HG02870 (cell line): ENCODE results near the gene GNAI2.

Experiments
- ATAC-seq: cut with Tn5 transposase; IDR thresholded peaks from one replicate; pipeline ENCODE4 v1.9.1; 2021; ENCODE audit warnings: mild to moderate bottlenecking, moderate library complexity; ENCODE audit not compliant: unreplicated experiment

The GNAI2 gene

DNA sequence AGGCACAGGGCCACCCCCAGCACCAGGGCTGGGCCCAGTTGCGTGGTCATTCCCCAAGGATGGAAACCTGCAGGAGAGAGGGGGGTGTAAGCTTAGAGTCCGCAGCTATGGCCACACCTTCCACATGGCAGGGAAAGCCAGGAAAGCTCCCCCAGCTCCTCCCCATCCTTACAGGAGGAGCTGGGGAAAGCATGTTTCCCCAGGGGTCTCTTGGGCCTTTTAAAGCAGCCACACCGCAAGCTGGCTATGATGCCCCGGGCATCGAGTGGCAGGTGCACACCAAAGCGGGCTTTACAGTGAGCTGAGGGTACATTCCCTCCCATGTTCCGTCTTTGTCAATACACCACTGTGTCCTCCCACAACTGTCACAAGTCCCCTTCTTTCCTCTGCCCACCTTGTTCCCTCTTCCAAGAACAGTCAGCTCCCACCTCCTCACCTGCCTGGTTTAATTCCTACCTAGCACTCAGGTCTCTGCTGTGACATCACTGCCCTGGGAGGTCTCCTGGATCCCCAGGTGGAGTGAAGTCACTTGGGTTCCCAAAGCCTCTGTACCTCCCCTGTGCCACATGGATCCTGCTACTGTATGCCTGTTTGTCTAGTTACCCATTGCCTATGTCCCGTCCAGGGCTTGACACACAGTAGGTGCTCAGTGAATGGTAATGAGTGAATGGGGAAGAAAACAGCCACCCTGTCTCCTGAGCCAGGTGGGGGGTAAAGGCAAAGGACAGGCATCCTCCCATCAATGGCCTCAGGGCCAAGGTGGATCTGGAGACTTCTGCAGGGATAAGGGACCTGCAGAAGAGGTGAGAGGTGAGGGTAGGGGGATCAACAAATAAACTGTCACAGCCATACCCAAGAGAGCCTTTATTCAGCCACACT, 59.8 kb downstream of the GNAI2 start:
- ATAC-seq = no peak

DNA sequence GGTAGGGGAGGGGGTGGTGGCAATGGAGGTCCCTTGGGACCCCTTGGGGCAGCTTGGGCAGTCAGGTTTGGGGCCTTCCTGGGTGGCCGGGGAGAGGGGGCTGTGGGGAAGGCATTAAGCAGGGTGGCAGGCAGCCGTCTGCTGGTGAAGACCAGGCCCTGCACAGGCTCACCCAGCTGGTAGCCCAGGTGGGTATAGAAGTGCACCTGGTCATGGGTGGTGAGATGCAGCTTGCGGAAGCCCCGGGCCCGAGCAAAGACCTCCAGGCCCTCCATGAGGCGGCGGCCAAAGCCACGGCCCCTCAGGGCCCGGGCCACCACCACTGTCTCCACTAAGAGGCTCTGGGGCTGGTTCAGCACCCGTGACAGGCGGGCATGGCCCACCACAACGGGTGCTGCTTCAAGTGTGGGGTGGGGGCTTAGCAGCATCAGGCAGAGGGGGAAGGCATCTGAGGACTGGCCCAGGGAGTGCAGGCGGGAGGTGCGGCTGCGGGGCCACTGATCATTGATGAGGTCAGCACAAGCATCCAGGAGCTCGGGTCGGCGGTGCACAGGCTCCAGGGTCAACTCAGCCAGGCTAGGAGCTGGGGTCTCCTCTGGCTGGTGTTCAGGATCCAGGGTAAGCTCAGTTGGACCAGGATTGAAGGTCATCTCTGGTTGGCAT, 60.8 kb downstream of the GNAI2 start:
- ATAC-seq = no peak

DNA sequence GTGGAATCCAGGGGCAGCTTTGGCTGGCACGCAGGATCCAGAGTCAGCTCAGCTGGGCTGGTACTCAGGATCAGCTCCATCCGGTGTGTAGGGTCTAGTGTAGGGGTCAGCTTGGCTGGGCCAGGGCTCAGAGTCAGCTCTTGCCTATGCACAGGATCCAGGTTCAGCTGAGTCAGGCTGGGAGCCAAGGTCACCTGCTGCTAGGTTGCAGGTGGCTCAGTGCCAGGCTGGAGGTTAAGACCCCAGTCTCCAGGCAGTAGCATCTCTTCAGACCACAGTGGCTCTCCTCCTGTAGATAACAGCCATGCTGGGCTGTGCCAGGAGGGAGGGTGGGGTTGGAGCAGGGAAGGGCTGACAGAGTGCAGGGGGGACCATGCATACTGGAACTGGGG, 61.4 kb downstream of the GNAI2 start:
- no peak for ATAC-seq

DNA sequence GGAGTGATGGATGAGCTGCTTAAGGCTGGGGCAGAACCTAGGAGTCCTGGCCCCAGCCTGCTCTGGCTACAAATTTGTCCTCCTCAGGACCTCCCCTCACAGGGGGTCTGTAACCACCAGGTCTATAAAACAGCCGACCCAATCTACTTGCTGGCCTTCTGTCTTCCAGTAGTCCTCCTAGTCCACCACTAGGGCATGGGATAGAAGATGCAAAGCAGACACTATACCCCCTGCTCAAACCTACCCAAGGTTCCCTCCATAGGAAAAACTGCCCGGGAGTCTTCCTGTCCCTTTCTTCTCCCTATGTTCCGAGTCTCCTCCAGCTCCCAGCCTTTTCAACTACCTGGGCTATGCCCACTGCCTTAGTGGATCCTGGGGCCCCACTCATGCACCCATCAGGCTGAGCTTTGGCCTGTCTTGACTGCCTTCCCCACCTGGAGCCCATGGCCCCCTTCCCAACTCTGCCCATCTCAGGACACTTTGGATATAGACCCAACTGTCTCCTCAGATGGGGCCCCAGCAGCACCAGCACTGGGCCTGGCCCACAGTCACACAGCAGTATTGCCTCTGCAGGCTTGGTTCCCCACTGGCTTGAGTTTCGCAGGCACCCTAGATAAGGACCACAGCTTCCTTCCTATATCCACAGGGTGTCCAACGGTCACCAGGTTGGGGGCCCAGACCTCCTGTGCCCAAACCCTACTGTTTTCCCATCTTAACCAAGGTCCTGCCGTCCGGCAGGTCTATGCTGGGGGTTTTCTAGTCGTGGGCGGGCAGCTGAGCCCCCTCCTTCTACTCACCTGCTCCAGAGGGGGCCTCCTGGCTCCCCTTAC, 62.1 kb downstream of the GNAI2 start:
- no peak for ATAC-seq

DNA sequence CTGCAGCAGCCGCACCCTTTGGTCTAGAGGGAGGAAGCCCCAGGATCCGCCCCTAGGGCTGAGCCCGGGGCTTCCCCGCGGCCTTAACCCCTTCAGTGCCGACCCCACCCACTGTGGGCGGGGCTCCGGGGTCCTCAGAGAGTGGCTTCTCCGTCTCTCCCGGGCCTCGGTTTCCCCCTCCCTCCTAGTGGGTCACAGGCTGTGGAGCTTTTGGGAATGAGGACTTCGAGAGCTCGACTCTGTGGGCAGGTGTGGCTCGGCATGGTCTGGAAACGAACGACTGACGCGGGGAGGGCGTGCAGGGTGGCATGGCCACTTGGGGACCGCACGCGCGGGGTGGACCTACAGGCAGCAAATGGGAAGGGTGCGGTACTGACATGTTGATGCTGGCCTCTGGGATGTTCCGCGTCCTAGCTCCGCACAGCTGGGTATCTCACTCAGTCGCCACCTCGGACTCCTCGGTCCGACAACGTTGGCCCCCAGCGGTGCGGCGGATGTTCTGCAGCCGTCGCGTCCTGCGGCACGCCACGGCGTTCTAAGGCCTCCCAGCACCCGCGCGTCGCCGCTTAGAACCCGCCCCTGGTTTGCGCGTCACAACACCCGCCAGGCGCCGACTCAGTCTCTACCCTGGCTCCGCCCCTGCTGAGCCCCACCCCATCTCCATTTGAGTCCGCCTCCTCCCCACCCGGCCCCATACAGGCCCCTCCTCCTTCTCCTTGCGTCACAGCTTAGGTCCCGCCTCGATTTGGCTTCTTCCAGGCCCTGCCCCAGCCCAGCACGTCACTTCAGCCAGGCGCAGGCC, 63.0 kb downstream of the GNAI2 start, which contains the start of the genes HYAL3 and NAA80:
HYAL3 (minus strand) TSS at position 570 of the 802 bp plus-strand sequence. CDS start 3,803 bp downstream, outside the sequence.
NAA80 (minus strand) TSS at position 570 of the 802 bp plus-strand sequence. CDS start 1,942 bp downstream, outside the sequence.
- ATAC-seq = peak; percentile 89

DNA sequence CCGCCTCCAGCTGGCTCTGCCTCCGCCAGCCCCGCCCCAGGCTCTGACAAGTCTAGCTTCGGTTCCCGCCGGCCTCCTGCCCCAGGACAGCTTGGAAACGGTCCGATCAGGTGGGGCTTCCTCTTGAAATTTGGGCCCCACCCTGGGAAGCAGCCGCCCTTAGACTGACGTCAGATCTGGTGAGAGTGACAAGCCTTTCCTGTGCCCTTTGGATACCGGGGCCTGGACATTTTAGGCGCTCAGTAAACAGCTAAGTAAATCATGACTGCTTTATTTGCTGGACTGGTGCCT, 63.6 kb downstream of the GNAI2 start:
- no peak for ATAC-seq

DNA sequence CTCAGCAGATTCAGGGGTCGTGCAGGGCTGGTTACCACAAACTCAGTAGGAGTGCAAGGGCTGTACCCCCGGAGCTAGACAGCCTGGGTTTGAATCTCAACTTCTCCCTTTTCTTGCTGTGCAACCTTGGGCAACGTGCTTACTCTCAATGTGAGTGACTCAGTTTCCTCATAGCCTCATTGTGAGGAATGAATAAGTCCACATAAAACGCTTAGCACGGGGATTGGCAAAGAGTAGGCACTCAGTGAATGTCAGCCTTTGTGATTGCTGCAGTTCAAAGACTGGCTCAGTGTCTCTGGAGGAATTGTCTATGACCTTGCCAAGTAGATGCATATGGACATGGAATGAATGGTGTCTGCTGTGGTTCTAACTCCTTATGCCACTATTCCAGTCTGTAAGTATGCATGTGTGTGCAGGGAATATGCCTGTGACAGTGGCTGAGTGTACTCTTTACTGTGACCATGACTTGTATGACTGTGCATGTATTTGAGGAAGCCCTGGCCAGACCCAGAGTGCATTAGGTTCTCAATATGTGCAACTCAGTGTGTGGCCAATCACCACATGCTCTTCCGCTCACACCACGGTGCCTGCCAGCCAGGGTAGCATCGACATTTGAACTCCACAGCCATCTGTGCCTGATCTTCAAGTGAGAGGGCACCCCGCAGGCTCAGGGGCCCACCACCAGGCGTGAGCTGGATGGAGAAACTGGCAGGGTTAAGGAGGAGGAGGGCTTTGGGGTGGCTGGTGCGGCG, 64.1 kb downstream of the GNAI2 start:
- no peak for ATAC-seq

DNA sequence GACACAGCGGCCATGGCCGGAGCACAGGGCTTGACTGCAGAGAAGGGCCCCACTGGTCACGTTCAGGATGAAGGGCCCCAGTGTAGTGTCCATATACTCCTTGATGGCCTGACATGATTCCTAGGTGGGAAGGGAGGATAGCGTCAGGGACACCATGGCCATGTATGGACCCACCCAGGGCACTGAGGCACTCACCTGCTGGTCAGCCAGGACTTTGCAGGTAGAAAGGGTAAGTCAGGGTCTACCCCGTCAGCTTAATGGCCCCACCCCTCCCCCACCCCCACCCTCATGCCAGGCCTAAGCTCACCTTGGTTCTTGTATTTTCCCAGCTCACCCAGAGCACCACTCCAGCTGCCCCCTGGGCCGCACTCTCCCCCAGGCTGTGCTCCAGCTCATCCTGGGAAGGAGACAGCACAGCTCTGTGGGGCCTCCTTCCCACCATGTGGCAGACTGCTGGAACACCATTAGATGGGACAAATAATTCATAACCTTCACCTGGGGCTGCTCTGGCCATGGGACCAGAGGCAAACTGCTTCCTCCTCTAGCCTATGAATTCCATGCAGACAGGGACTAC, 64.8 kb downstream of the GNAI2 start:
- no peak for ATAC-seq

DNA sequence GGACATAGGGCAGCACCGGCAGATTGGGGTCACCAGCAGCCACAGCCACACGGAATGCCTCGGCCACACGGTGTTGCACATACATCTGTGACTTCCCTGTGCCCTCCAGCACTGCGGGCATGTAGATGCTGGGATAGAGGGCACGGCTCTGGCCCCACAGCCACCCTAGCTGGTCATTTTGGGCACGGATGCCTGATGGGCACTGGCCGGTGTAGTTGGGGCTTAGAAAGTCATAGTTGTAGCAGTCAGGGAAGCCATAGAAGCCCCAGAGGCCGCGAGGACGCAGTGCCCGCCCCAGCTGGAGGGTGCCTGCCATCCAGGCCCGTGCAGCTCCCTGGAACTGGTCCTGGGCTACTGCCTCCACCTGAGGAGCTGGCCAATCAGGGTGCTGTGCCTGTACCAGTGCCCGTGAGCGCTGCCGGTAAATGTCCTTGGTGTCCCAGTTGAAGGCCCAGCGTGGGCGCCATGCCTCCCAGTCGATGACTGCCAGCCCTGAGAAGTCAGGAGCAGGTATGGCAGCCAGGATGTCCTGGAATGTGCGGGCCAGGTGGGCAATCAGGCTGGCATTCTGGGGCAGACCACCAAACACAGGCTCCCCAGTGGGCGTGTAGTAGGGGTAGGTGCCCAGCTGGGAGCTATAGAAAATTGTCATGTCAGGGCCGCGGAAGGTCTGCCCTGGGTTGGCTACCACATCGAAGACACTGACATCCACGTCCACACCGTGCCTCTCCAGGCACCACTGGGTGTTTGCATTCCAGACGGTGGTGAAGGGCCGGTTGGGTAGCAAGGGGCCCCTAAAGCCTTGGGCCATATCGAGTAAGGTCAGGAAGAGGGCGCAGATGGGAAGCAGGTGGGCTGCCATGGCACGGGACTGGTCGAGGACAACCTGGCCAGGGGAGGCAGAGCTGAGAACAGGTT, 66.3 kb downstream of the GNAI2 start:
- ATAC-seq = no peak

DNA sequence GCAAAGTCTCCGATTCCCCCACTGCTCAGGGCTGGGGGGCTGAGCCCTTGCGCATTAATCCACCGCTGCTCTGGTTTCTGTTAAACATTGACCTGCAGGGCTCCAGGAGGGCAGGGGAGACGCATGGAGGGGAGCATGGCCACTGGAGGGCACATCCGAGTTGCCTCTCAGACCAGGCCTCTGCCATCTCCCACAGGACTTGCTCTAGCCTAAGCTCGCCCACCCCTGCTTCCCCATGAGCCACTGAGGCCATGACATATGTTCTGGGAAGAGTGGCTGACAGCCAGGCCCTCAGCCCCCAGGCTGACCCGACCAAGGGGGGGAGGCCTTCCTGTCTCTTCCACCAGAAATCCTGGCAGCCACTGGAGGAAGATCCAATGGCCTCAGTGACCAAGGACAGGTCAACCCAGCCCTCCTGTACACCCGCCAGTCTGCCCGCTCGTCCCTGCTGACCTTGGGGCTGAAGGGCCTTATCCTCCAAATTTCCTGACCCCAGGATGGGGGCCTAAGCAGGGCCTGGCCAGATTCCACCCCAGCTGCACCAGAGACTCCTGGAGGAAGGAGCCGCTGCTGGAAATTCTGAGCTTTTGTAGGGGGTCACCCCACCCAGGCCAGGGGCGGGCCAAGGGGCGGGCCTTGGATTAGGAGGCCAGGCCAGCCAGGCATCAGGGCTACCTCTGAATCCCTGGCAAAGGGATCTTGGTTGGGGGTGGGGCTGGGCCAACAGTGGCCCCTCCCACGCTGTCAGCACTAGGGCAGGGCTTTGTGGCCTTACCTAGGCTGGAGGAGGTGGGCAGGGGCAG, 67.2 kb downstream of the GNAI2 start, which contains the start of gene HYAL1:
HYAL1 (minus strand) TSS at position 562 of the 803 bp plus-strand sequence. CDS start 618 bp downstream, outside the sequence.
- no peak for ATAC-seq

DNA sequence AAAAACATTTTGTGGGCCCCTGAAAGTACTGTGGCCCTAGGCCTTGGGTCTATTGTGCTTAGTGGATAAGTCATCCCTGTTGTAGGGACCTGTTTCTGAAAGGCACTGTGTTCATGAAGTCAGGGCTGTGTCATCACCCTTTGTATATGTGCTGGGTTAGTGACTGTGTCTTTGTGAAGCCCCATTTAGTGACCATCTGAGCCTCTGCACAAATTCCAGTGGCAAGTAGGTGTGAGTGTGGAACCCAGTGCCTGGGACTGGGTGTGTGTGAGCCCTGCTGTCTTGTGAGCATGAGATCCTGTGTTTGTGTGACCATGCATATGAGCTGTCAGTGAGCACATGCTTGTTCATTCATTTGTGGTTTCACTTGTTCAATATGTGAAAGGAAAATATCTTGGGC, 68.6 kb downstream of the GNAI2 start:
- no peak for ATAC-seq
